DMS53 (cell line): Measurements from ENCODE around the gene RNF20.
"Not testable (repeated sequence)": the region's sequence is repeated elsewhere in the genome, so short reads cannot be mapped to it uniquely, and the experiment has no call there.

ENCODE experiments used
- DNase-seq: peaks from one replicate; lab custom pipeline; 2025; lab: John Stamatoyannopoulos, UW

Gene RNF20

GRCh38 chr9:101533334-101534204 lies at the start of gene RNF20:
Gene RNF20, plus strand, starts transcription at chr9:101533853. Its CDS starts 1,571 bp downstream, at chr9:101535424.
- DNase-seq, result peak; percentile 99

- no peak for DNase-seq
These were observed 49.6 kb upstream of the RNF20 start for GRCh38 chr9:101484046-101484445.

- DNase-seq, result peak; percentile 67
These were observed 47.5 kb upstream of the RNF20 start for GRCh38 chr9:101485924-101486692.

GRCh38 chr9:101486693-101487442 lies 46.8 kb upstream of the RNF20 start:
- DNase-seq, result peak; percentile 82

- peak; percentile 51 for DNase-seq
These were observed 46.2 kb upstream of the RNF20 start for GRCh38 chr9:101487443-101487840.

- peak; percentile 4 for DNase-seq
These were observed 37.8 kb upstream of the RNF20 start for GRCh38 chr9:101495810-101496209.

GRCh38 chr9:101498323-101498722 lies 35.3 kb upstream of the RNF20 start:
- DNase-seq, result no peak

GRCh38 chr9:101504188-101504587 lies 29.5 kb upstream of the RNF20 start:
- DNase-seq, result no peak

- no peak for DNase-seq
These were observed 25.4 kb upstream of the RNF20 start for GRCh38 chr9:101508211-101508610.

GRCh38 chr9:101509572-101509971 lies 24.1 kb upstream of the RNF20 start:
- DNase-seq, result no peak

GRCh38 chr9:101510459-101510858 lies 23.2 kb upstream of the RNF20 start:
- no peak for DNase-seq

GRCh38 chr9:101511009-101511408 lies 22.6 kb upstream of the RNF20 start:
- DNase-seq, result no peak

GRCh38 chr9:101512116-101512515 lies 21.5 kb upstream of the RNF20 start:
- no peak for DNase-seq

GRCh38 chr9:101513351-101513750 lies 20.3 kb upstream of the RNF20 start:
- DNase-seq, result no peak

- DNase-seq, result no peak
These were observed 19.6 kb upstream of the RNF20 start for GRCh38 chr9:101514071-101514470.

- no peak for DNase-seq
These were observed 17.0 kb upstream of the RNF20 start for GRCh38 chr9:101516655-101517054.

GRCh38 chr9:101518489-101518888 lies 15.2 kb upstream of the RNF20 start:
- not testable (repeated sequence) for DNase-seq

GRCh38 chr9:101524371-101524770 lies 9.3 kb upstream of the RNF20 start:
- no peak for DNase-seq

GRCh38 chr9:101527066-101527465 lies 6.6 kb upstream of the RNF20 start:
- DNase-seq, result no peak

GRCh38 chr9:101528015-101528414 lies 5.6 kb upstream of the RNF20 start:
- DNase-seq, result no peak

GRCh38 chr9:101530076-101530711 lies 3.5 kb upstream of the RNF20 start:
- DNase-seq, result peak; percentile 82

GRCh38 chr9:101536351-101536750 lies 2.7 kb downstream of the RNF20 start:
- no peak for DNase-seq
